Tibial artery (tissue), 4 donors: ENCODE measurements around the gene NOS3.
"Not testable (repeated sequence)": the region's sequence is repeated elsewhere in the genome, so short reads cannot be mapped to it uniquely, and the experiment has no call there.

Experiments
- DNase-seq, 2 donors: peaks; one replicate each; pipeline ENCODE4 v3.0.0-alpha.2; 2019
- H3K27ac ChIP-seq, 2 donors: fragments of 200-600 bp; sonication (generic) in 1 of 2; 1 replicate in 1 of 2; 2 replicates in 1 of 2; pipeline ENCODE4 v1.5.1; 2018 to 2019; ENCODE audit warnings: mild to moderate bottlenecking in 1 of 2
- H3K27me3 ChIP-seq, 2 donors: fragments of 200-600 bp; sonication (generic) in 1 of 2; one replicate each; pipeline versions ENCODE4 v1.5.1 to v1.6.0; 2016 to 2019
- H3K36me3 ChIP-seq, 3 donors: fragments of 200-600 bp; sonication (generic) in 2 of 3; one replicate each; pipeline ENCODE4 v1.5.1; 2016 to 2019; ENCODE audit warnings: mild to moderate bottlenecking in 2 of 3
- H3K4me1 ChIP-seq, 4 donors: fragments of 200-600 bp; sonication (generic) in 2 of 4; 1 replicate in 3 of 4; 2 replicates in 1 of 4; pipeline ENCODE4 v1.5.1; 2016 to 2019
- H3K4me3 ChIP-seq, 2 donors: fragments of 200-600 bp; sonication (generic) in 1 of 2; 1 replicate in 1 of 2; 2 replicates in 1 of 2; pipeline ENCODE4 v1.5.1; 2018 to 2019; ENCODE audit warnings: mild to moderate bottlenecking in 2 of 2
- H3K9me3 ChIP-seq, 3 donors: fragments of 200-600 bp; sonication (generic) in 1 of 3; one replicate each; pipeline ENCODE4 v1.5.1; 2016 to 2019
- CTCF ChIP-seq, 2 experiments: fragments of 200-600 bp in 1 of 2; fragments of 450-650 bp in 1 of 2; IDR thresholded peaks; one replicate each; pipeline ENCODE4 v1.5.1; 2017 to 2019; ENCODE audit warnings: antibody characterized with exemption in 2 of 2, mild to moderate bottlenecking in 1 of 2, moderate library complexity in 1 of 2
- intact Hi-C: fragments of 100-400 bp; cut with DNase I; formaldehyde crosslinking; loops from one replicate; pipeline ENCODE4 v1.15.0; 2023; ENCODE audit warnings: low total_unique reads

The NOS3 gene

GRCh38 chr7:151039850-151040548, 49.2 kb downstream of the NOS3 start:
- Histone ChIP-seq H3K27me3 (no peaks in the 10 kb centered on the region), H3K4me1 (peaks cover 0 to 14% (median 11%) of the 10 kb centered on the region in 4 donors), H3K9me3 (no peaks in the 10 kb centered on the region), H3K4me3 (no peak overlapping the region), H3K36me3 (peaks cover 8 to 67% (median 27%) of the 10 kb centered on the region in 3 donors), H3K27ac (peak overlapping the region in 1 of 2 donors; percentile 61)
- no peak for TF ChIP-seq CTCF (IDR thresholded peaks at IDR 0.05)
- intact Hi-C loops = loop anchor here (5.0 kb wide), 1 partner anchor 72 kb away; no protein-coding TSS in a partner anchor
- no peak for DNase-seq

DNA sequence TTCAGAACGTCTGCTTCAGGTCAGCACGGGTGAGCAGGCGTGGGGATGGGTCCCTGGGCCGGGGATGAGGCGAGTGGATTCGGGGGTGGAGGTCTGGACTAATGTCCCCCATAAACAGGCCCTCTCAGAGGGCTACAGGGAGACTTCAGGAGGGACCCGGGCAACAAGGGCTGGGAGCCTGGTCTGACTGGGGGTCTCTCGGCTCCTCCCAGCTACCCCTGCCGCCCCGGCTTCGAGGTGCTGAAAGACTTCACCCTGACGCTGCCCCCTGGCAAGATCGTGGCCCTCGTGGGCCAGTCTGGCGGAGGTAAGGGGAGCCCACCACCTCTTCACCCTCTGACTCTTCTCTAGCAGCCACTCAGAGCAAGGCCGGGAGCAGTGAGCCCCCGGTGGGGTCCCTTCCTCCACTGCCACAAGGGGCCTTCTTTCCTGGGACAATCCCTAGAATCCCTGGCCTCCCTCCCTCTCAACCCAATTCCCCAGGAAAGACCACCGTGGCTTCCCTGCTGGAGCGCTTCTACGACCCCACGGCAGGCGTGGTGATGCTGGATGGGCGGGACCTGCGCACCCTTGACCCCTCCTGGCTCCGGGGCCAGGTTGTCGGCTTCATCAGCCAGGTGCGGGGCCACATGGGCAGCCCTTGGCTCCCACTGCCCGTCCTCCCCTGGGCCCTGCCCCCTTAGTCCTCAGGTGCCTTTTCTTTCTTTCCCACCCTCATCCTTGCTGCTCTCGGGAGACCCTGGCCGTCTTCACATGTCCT, 50.0 kb downstream of the NOS3 start:
- H3K9me3 ChIP-seq = no peaks in the 10 kb centered on the region

GRCh38 chr7:151043449-151043848, 52.6 kb downstream of the NOS3 start:
- intact Hi-C loops, H3K4me3 ChIP-seq, H3K27ac ChIP-seq, H3K27me3 ChIP-seq, H3K9me3 ChIP-seq, DNase-seq: not testable (repeated sequence)
- Histone ChIP-seq H3K36me3 (peaks cover 0 to 53% (median 10%) of the 10 kb centered on the region in 3 donors), H3K4me1 (peaks cover 0 to 18% (median 13%) of the 10 kb centered on the region in 4 donors)

More for the DNA sequence above, 50.0 kb downstream of the NOS3 start:
- Histone ChIP-seq H3K4me3 (no peak overlapping the region), H3K4me1 (peaks cover 0 to 14% (median 11%) of the 10 kb centered on the region in 4 donors), H3K36me3 (peaks cover under 1 to 67% (median 24%) of the 10 kb centered on the region in 3 donors), H3K27me3 (no peaks in the 10 kb centered on the region), H3K27ac (no peak overlapping the region)
- intact Hi-C loops = no loop called here
- DNase-seq = no peak
- TF ChIP-seq CTCF (IDR thresholded peaks at IDR 0.05) = no peak

DNA sequence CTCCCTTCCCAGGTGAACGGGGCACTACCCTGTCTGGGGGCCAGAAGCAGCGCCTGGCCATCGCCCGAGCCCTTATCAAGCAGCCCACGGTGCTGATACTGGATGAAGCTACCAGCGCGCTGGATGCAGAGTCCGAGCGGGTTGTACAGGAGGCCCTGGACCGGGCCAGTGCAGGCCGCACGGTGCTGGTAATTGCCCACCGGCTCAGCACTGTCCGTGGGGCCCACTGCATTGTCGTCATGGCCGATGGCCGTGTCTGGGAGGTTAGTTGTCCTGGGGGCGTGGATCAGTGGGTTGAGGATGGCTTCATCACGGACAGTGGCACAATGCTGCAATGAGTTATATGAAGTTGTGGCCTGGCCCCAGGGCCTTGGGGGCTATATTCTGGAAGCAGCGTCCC, 53.1 kb downstream of the NOS3 start:
- DNase-seq = no peak
- H3K27me3 ChIP-seq = peaks cover 0 to 1% of the 10 kb centered on the region in 2 donors
- TF ChIP-seq CTCF (IDR thresholded peaks at IDR 0.05) = no peak
- no peaks in the 10 kb centered on the region for H3K9me3 ChIP-seq
- H3K4me3 ChIP-seq = no peak overlapping the region
- H3K4me1 ChIP-seq = peaks cover 0 to 13% (median 8%) of the 10 kb centered on the region in 4 donors
- no peak overlapping the region for H3K27ac ChIP-seq
- intact Hi-C loops = no loop called here
- H3K36me3 ChIP-seq = peaks cover 0 to 53% (median 10%) of the 10 kb centered on the region in 3 donors

GRCh38 chr7:151045262-151045661, 54.4 kb downstream of the NOS3 start:
- Histone ChIP-seq H3K9me3 (no peaks in the 10 kb centered on the region), H3K36me3 (peaks cover 0 to 53% (median 10%) of the 10 kb centered on the region in 3 donors), H3K4me1 (peaks cover 0 to 6% (median 3%) of the 10 kb centered on the region in 4 donors), H3K27ac (no peak overlapping the region), H3K4me3 (no peak overlapping the region), H3K27me3 (peaks cover 0 to 13% of the 10 kb centered on the region in 2 donors)
- intact Hi-C loops = no loop called here
- no peak for DNase-seq
- no peak for TF ChIP-seq CTCF (IDR thresholded peaks at IDR 0.05)

- H3K4me1 ChIP-seq = peaks cover 0 to 12% (median 5%) of the 10 kb centered on the region in 4 donors
- TF ChIP-seq CTCF (IDR thresholded peaks at IDR 0.05) = no peak
- peaks cover 0 to 20% of the 10 kb centered on the region in 2 donors for H3K27me3 ChIP-seq
- H3K27ac ChIP-seq = no peak overlapping the region
- intact Hi-C loops = no loop called here
- H3K4me3 ChIP-seq = no peak overlapping the region
- no peaks in the 10 kb centered on the region for H3K9me3 ChIP-seq
- H3K36me3 ChIP-seq = peaks cover 0 to 51% (median 10%) of the 10 kb centered on the region in 3 donors
- no peak for DNase-seq
Measured at GRCh38 chr7:151045967-151046366, 55.1 kb downstream of the NOS3 start.
